GM19463 (cell line): Measurements from ENCODE around the gene TMEM208.

Experiments
- ATAC-seq: cut with Tn5 transposase; IDR thresholded peaks from one replicate; pipeline ENCODE4 v1.9.1; 2021; ENCODE audit warnings: mild to moderate bottlenecking, moderate library complexity; ENCODE audit not compliant: unreplicated experiment

TMEM208 gene

GRCh38 chr16:67191411-67191994, 35.4 kb upstream of the TMEM208 start:
- ATAC-seq: no peak

GRCh38 chr16:67191995-67192681, 34.8 kb upstream of the TMEM208 start, which contains the start of gene E2F4:
E2F4 (plus strand) TSS chr16:67192155; CDS start chr16:67192228, 73 bp downstream.
- ATAC-seq: peak; percentile 94

GRCh38 chr16:67192781-67193361, 34.1 kb upstream of the TMEM208 start:
- no peak for ATAC-seq

- ATAC-seq: no peak
Measured at GRCh38 chr16:67193536-67193935, 33.4 kb upstream of the TMEM208 start.

GRCh38 chr16:67194260-67194659, 32.7 kb upstream of the TMEM208 start:
- no peak for ATAC-seq

GRCh38 chr16:67195676-67196075, 31.3 kb upstream of the TMEM208 start:
- no peak for ATAC-seq

- ATAC-seq: no peak
Measured at GRCh38 chr16:67196881-67197280, 30.0 kb upstream of the TMEM208 start.

- no peak for ATAC-seq
Measured at GRCh38 chr16:67197704-67198103, 29.2 kb upstream of the TMEM208 start.

- no peak for ATAC-seq
Measured at GRCh38 chr16:67198238-67198734, 28.6 kb upstream of the TMEM208 start.

GRCh38 chr16:67199011-67199807, 27.7 kb upstream of the TMEM208 start, which contains the start of gene ELMO3:
ELMO3 (plus strand) TSS chr16:67199131; CDS start chr16:67199327, 196 bp downstream.
- no peak for ATAC-seq

GRCh38 chr16:67199808-67200198, 27.1 kb upstream of the TMEM208 start:
- no peak for ATAC-seq

- no peak for ATAC-seq
Measured at GRCh38 chr16:67200491-67200890, 26.4 kb upstream of the TMEM208 start.

- ATAC-seq: no peak
Measured at GRCh38 chr16:67201411-67202345, 25.3 kb upstream of the TMEM208 start.

GRCh38 chr16:67202426-67202825, 24.5 kb upstream of the TMEM208 start:
- no peak for ATAC-seq

GRCh38 chr16:67202956-67203493, 23.9 kb upstream of the TMEM208 start:
- ATAC-seq: no peak

GRCh38 chr16:67204076-67204475, 22.9 kb upstream of the TMEM208 start:
- ATAC-seq: no peak

GRCh38 chr16:67206129-67206837, 20.6 kb upstream of the TMEM208 start:
- ATAC-seq: no peak

- ATAC-seq: no peak
Measured at GRCh38 chr16:67206838-67207248, 20.1 kb upstream of the TMEM208 start.
